HCT116 (cell line): ENCODE results near the gene HNRNPDL. TPM values are rescaled to one million over a fixed set of nuclear protein-coding genes. Genes with fewer than 3 reads are reported as not detected.

Experiments
- ATAC-seq: fragments of 200-7000 bp; cut with Tn5 transposase; 2 replicates; pipeline ENCODE4 v1.9.1; 2020; ENCODE audit warnings: mild to moderate bottlenecking, moderate library complexity
- BruUV-seq: library from RNA; stranded (reverse); fragments of 400-500 nt; replicated peaks from 2 replicates; lab custom pipeline; 2021; lab: Mats Ljungman, UMichigan
- CTCF ChIA-PET: fragments of 300-600 bp; sonication (Branson Sonifier 250); formaldehyde crosslinking; loops from one replicate; lab custom pipeline; 2021; ENCODE audit warnings: antibody characterized with exemption; lab: Charles Lee
- POLR2A ChIA-PET: fragments of 300-600, 350-600 bp; sonication (Branson Sonifier 250); formaldehyde crosslinking; loops from one replicate; lab custom pipeline; 2021; ENCODE audit warnings: antibody characterized with exemption; lab: Charles Lee
- RAD21 ChIA-PET, 2 experiments: fragments of 300-600 bp; sonication (Branson Sonifier 250); formaldehyde crosslinking; loops; one replicate each; lab custom pipeline; 2023; ENCODE audit warnings: low total read pairs in 2 of 2; ENCODE audit not compliant: uncharacterized antibody in 2 of 2, unreplicated experiment in 2 of 2, low non-redundant PET in 1 of 2; lab: Charles Lee
- DNase-seq: peaks from one replicate; pipeline ENCODE4 v3.0.0-alpha.2; 2010; ENCODE audit warnings: low read depth, low spot score
- H2AFZ ChIP-seq: fragments of 200-600 bp; shearing (Covaris generic), sonication (generic); 2 replicates; pipeline ENCODE4 v1.6.1; 2017; ENCODE audit warnings: low read depth, mixed run types, mixed read lengths, antibody characterized with exemption, low read length; ENCODE audit not compliant: poor library complexity, severe bottlenecking
- H3K27ac ChIP-seq: 2 replicates; pipeline ENCODE4 v1.5.1; 2012; ENCODE audit warnings: low read depth, low read length
- H3K27me3 ChIP-seq: fragments of 200-600 bp; sonication (generic); 2 replicates; pipeline ENCODE4 v1.6.1; 2016; ENCODE audit warnings: mixed run types, low read length, mixed read lengths; ENCODE audit not compliant: insufficient read depth
- H3K36me3 ChIP-seq, 2 experiments: fragments of 200-500 bp in 1 of 2; fragments of 200-600 bp in 1 of 2; sonication (Bioruptor generic) in 1 of 2; sonication (generic) in 1 of 2; 2 replicates each; pipeline versions ENCODE4 v1.5.1 to v1.6.1; 2014 to 2016; ENCODE audit warnings: low read length in 2 of 2, inconsistent platforms in 1 of 2, mixed read lengths in 1 of 2, mixed run types in 1 of 2; ENCODE audit not compliant: insufficient read depth in 2 of 2, control insufficient read depth in 1 of 2
- H3K4me1 ChIP-seq, 2 experiments: fragments of 200-600 bp in 1 of 2; sonication (generic) in 1 of 2; 2 replicates each; pipeline versions ENCODE4 v1.5.1 to v1.6.1; 2012 to 2017; ENCODE audit warnings: low read length in 2 of 2, inconsistent platforms in 1 of 2, mild to moderate bottlenecking in 1 of 2, mixed read lengths in 1 of 2, mixed run types in 1 of 2, moderate library complexity in 1 of 2; ENCODE audit not compliant: insufficient read depth in 2 of 2, control insufficient read depth in 1 of 2
- H3K4me2 ChIP-seq: fragments of 200-600 bp; sonication (generic); 2 replicates; pipeline ENCODE4 v1.6.1; 2017; ENCODE audit warnings: mixed run types, low read length, mixed read lengths
- H3K4me3 ChIP-seq, 2 experiments: fragments of 200-600 bp in 1 of 2; sonication (generic) in 1 of 2; replicated peaks in 1 of 2; 2 replicates each; pipeline ENCODE4 v1.5.1; 2011 to 2016; ENCODE audit warnings: low read length in 2 of 2, control low read depth in 1 of 2, low read depth in 1 of 2, mild to moderate bottlenecking in 1 of 2, mixed read lengths in 1 of 2, mixed run types in 1 of 2
- H3K79me2 ChIP-seq: fragments of 200-600 bp; sonication (generic); 2 replicates; pipeline ENCODE4 v1.6.1; 2017; ENCODE audit warnings: mild to moderate bottlenecking, mixed run types, low read length, moderate library complexity, mixed read lengths; ENCODE audit not compliant: insufficient read depth
- H3K9ac ChIP-seq: fragments of 200-600 bp; sonication (generic); 2 replicates; pipeline ENCODE4 v1.6.1; 2016; ENCODE audit warnings: low read length, mixed read lengths
- H3K9me2 ChIP-seq: fragments of 200-600 bp; sonication (generic), shearing (Covaris generic); 2 replicates; pipeline ENCODE4 v1.6.1; 2017; ENCODE audit warnings: mixed run types, mild to moderate bottlenecking, moderate library complexity; ENCODE audit not compliant: insufficient read depth
- H3K9me3 ChIP-seq, 2 experiments: fragments of 200-500 bp in 1 of 2; fragments of 200-600 bp in 1 of 2; sonication (Bioruptor generic) in 1 of 2; sonication (generic) in 1 of 2; 2 replicates each; pipeline ENCODE4 v1.6.1; 2014 to 2017; ENCODE audit warnings: low read length in 2 of 2, mixed read lengths in 2 of 2, inconsistent platforms in 1 of 2, low read depth in 1 of 2, mild to moderate bottlenecking in 1 of 2, mixed run types in 1 of 2, moderate library complexity in 1 of 2; ENCODE audit not compliant: control insufficient read depth in 1 of 2, insufficient read depth in 1 of 2
- H4K20me1 ChIP-seq: fragments of 200-600 bp; sonication (generic), shearing (Covaris generic); 2 replicates; pipeline ENCODE4 v1.6.1; 2017; ENCODE audit warnings: mixed run types, mild to moderate bottlenecking, moderate library complexity; ENCODE audit not compliant: insufficient read depth
- ATF3 ChIP-seq: IDR thresholded peaks from 2 replicates; pipeline ENCODE4 v1.6.1; 2012
- CBX3 ChIP-seq: IDR thresholded peaks from 2 replicates; pipeline ENCODE4 v1.6.1; 2012; ENCODE audit warnings: low read depth
- EZH2 ChIP-seq: fragments of 200-600 bp; sonication (generic); IDR thresholded peaks from 2 replicates; pipeline ENCODE4 v1.6.1; 2017; ENCODE audit warnings: antibody characterized with exemption, mixed run types
- FOSL1 ChIP-seq: IDR thresholded peaks from 2 replicates; pipeline ENCODE4 v1.6.1; 2012; ENCODE audit warnings: low read depth
- POLR2A ChIP-seq: IDR thresholded peaks from 2 replicates; pipeline ENCODE4 v1.7.0; 2011; ENCODE audit warnings: borderline replicate concordance; ENCODE audit not compliant: insufficient read depth, insufficient read length; ENCODE audit errors: extremely low read depth
- POLR2AphosphoS5 ChIP-seq: IDR thresholded peaks from 2 replicates; pipeline ENCODE4 v1.6.1; 2011; ENCODE audit warnings: mild to moderate bottlenecking, low read depth, low read length, moderate library complexity
- RAD21 ChIP-seq: IDR thresholded peaks from 2 replicates; pipeline ENCODE4 v1.6.1; 2012; ENCODE audit warnings: low read depth, mild to moderate bottlenecking
- SIN3A ChIP-seq: IDR thresholded peaks from 2 replicates; pipeline ENCODE4 v1.6.1; 2012; ENCODE audit warnings: low read depth
- SP1 ChIP-seq: IDR thresholded peaks from 2 replicates; pipeline ENCODE4 v1.6.1; 2012; ENCODE audit warnings: low read depth
- SRF ChIP-seq: IDR thresholded peaks from 2 replicates; pipeline ENCODE4 v1.6.1; 2012; ENCODE audit warnings: low read depth
- YY1 ChIP-seq: IDR thresholded peaks from 2 replicates; pipeline ENCODE4 v1.6.1; 2011; ENCODE audit warnings: low read length, low read depth, moderate library complexity, mild to moderate bottlenecking; ENCODE audit not compliant: insufficient replicate concordance; ENCODE audit errors: extremely low read depth
- ZFX ChIP-seq: fragments of 450-650 bp; IDR thresholded peaks from 2 replicates; pipeline ENCODE4 v1.6.1; 2017
- intact Hi-C: fragments of 100-400 bp; cut with micrococcal nuclease; formaldehyde crosslinking; loops from 2 replicates; pipeline ENCODE4 v1.10.0; 2022
- total RNA-seq: library from RNA; stranded (reverse); gene quantifications from one replicate; pipeline ENCODE4 v1.2.1, GENCODE V29; 2021; ENCODE audit not compliant: unreplicated experiment
- TF ChIP-seq, protein P1 (sequence below), 3 experiments: fragments of 200-600 bp in 1 of 3; sonication (generic) in 1 of 3; IDR thresholded peaks in 2 of 3; conservative IDR thresholded peaks in 1 of 3; 2 replicates each; pipeline ENCODE4 v1.5.1; 2012 to 2017; ENCODE audit warnings: low read depth in 2 of 3, low read length in 2 of 3, antibody characterized with exemption in 1 of 3, borderline replicate concordance in 1 of 3, control low read depth in 1 of 3, mild to moderate bottlenecking in 1 of 3, mixed read lengths in 1 of 3, mixed run types in 1 of 3, moderate library complexity in 1 of 3; ENCODE audit not compliant: insufficient read depth in 1 of 3

HNRNPDL gene
- total RNA-seq, 1 experiment from 2014 or later = 206 TPM

GRCh38 chr4:82462415-82462831 lies 32.2 kb upstream of the HNRNPDL start:
- Histone ChIP-seq H3K79me2 (no peaks in the 10 kb centered on the region), H3K27me3 (no peaks in the 10 kb centered on the region), H3K36me3 (peaks cover 19 to 29% of the 10 kb centered on the region in 2 experiments; a peak in 3 of 4 replicates), H3K9me2 (no peaks in the 10 kb centered on the region), H3K9ac (no peak overlapping the region), H2AFZ (no peak overlapping the region), H3K4me1 (no peaks in the 10 kb centered on the region), H3K27ac (no peak overlapping the region), H3K9me3 (no peaks in the 10 kb centered on the region), H4K20me1 (no peaks in the 10 kb centered on the region; the same call in 1 of the 2 replicates), H3K4me2 (no peak overlapping the region), H3K4me3 (no peak overlapping the region)
- TF ChIP-seq ZFX (no peak), YY1 (no peak), POLR2A (no peak), SRF (no peak), RAD21 (peak; percentile 63), FOSL1 (no peak), SIN3A (no peak), SP1 (no peak), CBX3 (no peak), EZH2 (no peak), POLR2AphosphoS5 (peak; percentile 46; the same call in 1 of the 2 replicates), ATF3 (no peak)
- TF ChIP-seq, protein P1, sequence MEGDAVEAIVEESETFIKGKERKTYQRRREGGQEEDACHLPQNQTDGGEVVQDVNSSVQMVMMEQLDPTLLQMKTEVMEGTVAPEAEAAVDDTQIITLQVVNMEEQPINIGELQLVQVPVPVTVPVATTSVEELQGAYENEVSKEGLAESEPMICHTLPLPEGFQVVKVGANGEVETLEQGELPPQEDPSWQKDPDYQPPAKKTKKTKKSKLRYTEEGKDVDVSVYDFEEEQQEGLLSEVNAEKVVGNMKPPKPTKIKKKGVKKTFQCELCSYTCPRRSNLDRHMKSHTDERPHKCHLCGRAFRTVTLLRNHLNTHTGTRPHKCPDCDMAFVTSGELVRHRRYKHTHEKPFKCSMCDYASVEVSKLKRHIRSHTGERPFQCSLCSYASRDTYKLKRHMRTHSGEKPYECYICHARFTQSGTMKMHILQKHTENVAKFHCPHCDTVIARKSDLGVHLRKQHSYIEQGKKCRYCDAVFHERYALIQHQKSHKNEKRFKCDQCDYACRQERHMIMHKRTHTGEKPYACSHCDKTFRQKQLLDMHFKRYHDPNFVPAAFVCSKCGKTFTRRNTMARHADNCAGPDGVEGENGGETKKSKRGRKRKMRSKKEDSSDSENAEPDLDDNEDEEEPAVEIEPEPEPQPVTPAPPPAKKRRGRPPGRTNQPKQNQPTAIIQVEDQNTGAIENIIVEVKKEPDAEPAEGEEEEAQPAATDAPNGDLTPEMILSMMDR (IDR thresholded peaks at IDR 0.05 in 2 of 3, conservative IDR thresholded peaks at IDR 0.05 in 1 of 3; ENCODE audit: borderline replicate concordance in 1 of 3, insufficient read depth in 1 of 3, low read depth in 2 of 3, low read length in 2 of 3) = peak; percentile 44 to 76 (median 57); a peak in 4 of 6 replicates
- ChIA-PET CTCF (interaction anchor here (0.6 to 2.8 kb wide), 21 partner anchors 8 to 927 kb away, joined by 3 to 21 read pairs (median 3); partner anchors contain the start of gene COQ2), POLR2A (interaction anchor here (0.6 kb wide), 1 partner anchor 157 kb away, joined by 3 read pairs; no protein-coding TSS in a partner anchor), RAD21 (interaction anchor here (0.5 to 1.5 kb wide), 6 partner anchors 132 to 986 kb away, joined by 3 to 6 read pairs (median 4); partner anchors contain the start of gene SCD5 (in 2 of the 2))
- no TSS peak for BruUV-seq
- ATAC-seq (peak; percentile 81), DNase-seq (peak; percentile 73)
- intact Hi-C loops = loop anchor here (1.0 to 5.0 kb wide), 4 partner anchors 135 to 820 kb away; no protein-coding TSS in a partner anchor
